Stimulated activated CD4-positive, alpha-beta T cell treated with anti-CD3 and anti-CD28 coated beads, Interleukin-1b, Interleukin-23, amount 100 ng/mL, for 24 hours (primary cell): Measurements from ENCODE around the gene CLEC4M.

ENCODE experiments used
- DNase-seq, 4 experiments: peaks; one replicate each; pipeline ENCODE4 v3.0.0-alpha.2; 2020; ENCODE audit warnings: low read depth in 4 of 4, low spot score in 1 of 4

CLEC4M gene, protein sequence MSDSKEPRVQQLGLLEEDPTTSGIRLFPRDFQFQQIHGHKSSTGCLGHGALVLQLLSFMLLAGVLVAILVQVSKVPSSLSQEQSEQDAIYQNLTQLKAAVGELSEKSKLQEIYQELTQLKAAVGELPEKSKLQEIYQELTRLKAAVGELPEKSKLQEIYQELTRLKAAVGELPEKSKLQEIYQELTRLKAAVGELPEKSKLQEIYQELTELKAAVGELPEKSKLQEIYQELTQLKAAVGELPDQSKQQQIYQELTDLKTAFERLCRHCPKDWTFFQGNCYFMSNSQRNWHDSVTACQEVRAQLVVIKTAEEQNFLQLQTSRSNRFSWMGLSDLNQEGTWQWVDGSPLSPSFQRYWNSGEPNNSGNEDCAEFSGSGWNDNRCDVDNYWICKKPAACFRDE

DNA sequence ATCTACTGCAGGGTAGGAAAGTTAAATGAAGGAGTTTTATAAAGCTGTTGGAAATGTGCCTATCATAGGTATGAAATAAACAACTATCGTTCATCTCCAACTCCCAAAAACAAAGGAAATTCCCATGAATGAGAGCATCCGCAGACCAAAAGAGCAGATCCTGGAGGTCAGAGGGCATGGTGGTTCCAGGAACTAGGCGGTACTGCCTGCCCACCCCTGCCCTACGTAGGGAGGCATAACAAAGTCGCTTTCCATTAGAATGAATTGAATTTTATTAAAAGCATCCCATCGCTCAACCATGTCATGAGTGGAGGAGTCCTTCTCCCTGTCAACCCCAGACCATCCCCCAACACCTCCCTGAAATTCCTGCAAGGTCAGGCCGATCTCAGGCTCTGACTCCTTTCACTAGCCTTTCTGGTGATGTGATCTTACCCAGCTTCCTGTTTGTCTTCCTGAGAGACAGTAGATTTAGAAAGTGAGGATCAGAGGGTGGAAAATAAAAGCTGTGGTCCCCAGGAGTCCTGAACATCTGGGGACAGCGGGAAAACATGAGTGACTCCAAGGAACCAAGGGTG, at the start of gene CLEC4M:
TSS of gene CLEC4M (plus strand) at position 525 of the 575 bp plus-strand sequence. CDS start at position 549, 24 bp downstream.
- DNase-seq: no peak

DNA sequence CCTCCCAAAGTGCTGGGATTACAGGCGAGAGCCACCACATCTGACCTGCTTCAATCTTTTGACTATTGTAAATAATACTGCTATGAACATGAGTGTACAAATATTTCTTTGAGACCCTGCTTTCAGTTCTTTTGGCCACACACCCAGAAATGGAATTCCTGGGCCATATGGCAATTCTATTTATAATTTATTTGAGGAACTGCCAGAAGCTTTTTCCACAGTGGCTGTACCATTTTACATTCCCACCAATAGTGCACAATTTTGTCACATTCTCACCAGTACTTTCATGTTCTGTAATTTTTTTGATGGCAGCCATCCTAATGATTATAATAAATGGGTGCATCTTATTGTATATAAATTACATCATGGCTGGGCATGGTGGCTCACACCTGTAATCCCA, 47.4 kb upstream of the CLEC4M start:
- DNase-seq: no peak

- DNase-seq: no peak
Observed at GRCh38 chr19:7716762-7717161, 46.3 kb upstream of the CLEC4M start.

GRCh38 chr19:7718668-7719067, 44.4 kb upstream of the CLEC4M start:
- no peak for DNase-seq

DNA sequence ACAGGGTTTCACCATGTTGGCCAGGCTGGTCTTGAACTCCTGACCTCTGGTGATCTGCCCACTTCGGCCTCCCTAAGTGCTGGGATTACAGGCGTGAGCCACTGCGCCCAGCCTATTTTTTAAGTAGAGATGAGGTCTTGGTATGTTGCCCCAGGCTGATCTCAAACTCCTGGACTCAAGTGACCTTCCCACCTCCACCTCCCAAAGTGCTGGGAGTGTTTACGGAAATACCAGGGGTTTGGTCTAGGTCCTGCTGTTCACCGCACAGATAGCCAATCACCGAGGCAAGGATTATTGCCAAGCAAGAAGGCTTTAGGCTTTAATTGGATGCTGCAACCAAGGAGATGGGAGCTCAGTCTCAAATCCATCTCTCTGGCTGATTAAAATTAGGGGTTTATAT, 42.7 kb upstream of the CLEC4M start:
- no peak for DNase-seq

DNA sequence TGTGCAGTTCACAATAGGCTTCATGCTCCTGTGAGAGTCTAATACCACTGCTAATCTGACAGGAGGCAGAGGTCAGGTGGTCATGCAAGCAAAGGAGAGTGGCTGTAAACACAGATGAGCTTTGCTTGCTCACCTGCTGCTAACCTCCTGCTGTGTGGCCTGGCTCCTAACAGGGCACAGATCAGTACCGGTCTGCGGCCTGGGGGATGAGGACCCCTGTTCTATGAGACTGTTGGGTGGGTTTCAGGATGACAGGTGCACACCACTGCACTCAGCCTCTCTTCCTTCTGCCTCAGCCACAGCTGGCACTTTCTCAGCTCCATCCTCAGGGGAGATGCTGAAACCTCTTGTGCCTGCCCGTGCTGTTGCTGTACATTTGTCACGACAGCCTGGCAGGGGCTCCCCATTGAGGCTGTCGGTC, 40.8 kb upstream of the CLEC4M start:
- no peak for DNase-seq

DNA sequence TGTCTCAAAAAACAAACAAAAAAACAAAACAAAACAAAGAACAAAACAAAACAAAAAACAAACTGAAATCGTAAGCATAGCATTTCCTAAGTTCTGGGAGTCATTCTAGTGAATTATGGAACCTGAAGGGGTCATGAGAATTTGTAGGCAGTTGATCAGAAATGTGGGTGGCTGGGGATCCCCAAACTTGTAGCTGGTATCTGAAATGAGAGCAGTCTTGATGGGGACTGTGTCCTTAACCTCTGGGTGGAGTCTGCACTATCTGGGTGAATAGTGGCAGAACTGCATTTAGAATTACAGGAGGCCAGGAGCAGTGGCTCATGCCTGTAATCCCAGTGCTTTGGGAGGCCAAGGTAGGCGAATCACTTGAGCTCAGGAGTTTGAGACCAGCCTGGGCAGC, 37.3 kb upstream of the CLEC4M start:
- DNase-seq: no peak

DNA sequence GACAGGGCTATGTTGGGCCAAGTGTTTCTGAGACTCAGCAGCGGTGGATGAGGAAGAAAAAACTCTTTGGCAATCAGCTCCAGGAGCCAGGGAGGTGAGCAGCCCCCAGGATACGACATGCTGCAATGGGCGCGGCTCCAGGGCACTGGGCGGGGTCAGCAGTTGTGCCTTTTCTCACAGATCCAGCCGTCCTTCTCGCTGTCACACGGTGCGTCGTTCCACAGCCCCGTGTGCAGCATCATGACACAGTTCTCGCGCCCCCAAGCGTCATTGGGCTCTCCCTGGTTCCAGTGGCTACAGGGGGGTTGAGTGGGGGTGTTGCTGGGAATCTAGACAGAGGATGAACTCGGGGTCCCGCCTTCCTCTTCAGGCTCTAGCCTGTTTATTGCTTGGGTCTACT, 33.8 kb upstream of the CLEC4M start:
- no peak for DNase-seq

DNA sequence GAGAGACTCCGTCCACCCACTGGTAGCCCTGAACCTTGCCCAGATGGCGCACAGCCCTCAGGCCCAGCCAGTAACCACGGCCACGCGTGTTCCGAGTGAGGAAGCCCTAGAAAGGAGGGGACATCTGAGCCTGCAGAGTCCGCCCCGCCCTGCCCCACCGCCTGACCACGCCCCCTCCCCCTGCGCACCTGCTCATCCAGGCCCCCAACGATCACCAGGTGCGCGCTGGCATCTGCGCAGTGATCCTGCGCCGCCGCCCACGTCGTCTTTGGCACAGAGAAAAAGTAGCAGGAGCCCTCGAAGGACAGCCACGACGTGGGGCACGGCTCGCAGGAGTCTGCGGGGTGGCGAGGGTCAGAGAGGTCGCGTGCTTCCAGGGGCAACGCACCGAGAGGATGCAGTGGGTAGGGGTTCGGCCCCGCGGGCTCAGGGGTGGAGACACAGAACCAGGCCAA, 33.2 kb upstream of the CLEC4M start:
- DNase-seq: no peak

DNA sequence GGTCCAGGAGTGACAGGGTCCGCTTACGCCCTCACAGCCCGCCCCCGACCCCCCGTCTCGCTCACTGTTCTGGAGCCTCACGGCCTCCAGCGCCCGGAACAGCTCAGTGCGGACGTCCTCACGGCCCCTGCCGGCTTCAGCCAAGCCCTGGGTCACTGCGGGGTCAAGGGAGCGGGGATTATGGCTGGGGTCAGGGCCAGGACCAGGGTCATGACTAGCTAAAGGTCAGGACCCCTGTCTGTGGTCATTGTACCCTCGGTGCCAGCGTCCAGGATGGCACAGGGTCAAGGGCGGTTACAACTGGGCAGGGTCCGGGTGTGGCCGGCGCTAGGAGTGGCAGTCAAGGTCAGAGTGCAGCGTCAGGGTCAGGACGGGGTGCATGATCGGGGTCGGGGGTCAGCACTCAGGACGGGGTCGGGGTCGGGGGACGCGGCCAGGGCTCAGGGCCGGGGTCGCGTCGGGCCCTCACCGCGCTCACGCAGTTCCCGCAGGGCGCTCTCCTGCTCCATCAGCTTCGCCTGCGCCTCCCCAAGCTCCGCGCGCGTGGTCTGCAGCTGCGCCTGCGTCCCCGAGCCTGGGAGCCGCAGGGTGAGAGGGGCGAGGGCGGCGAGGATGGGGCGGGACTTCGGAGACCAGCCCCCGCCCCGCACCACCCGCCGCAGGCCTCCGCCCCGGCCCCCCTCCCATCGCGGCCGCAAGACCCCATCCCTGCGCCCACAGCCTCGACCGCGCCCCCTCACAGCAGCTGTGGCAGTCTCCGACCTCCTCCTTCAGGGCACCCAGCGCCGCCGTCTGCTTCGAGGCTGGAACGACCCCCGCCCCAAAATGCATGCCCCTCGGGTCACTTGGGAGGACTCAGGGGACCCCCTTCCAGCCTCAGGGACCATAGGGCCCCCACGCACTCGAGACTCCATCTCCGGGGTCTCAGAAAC, 32.5 kb upstream of the CLEC4M start:
- DNase-seq: no peak

GRCh38 chr19:7731218-7731595, 31.8 kb upstream of the CLEC4M start:
- no peak for DNase-seq

- no peak for DNase-seq
Observed at GRCh38 chr19:7731615-7732014, 31.4 kb upstream of the CLEC4M start.

GRCh38 chr19:7732045-7732444, 31.0 kb upstream of the CLEC4M start, which contains the start of gene CLEC4G:
Gene CLEC4G (minus strand): TSS chr19:7732110. CDS start chr19:7732102, 8 bp downstream.
- no peak for DNase-seq

GRCh38 chr19:7733376-7733775, 29.7 kb upstream of the CLEC4M start:
- no peak for DNase-seq

GRCh38 chr19:7734220-7735203, 28.5 kb upstream of the CLEC4M start:
- DNase-seq: no peak

- DNase-seq: no peak
Observed at GRCh38 chr19:7736148-7736547, 26.9 kb upstream of the CLEC4M start.

- DNase-seq: no peak
Observed at GRCh38 chr19:7737215-7737614, 25.8 kb upstream of the CLEC4M start.

DNA sequence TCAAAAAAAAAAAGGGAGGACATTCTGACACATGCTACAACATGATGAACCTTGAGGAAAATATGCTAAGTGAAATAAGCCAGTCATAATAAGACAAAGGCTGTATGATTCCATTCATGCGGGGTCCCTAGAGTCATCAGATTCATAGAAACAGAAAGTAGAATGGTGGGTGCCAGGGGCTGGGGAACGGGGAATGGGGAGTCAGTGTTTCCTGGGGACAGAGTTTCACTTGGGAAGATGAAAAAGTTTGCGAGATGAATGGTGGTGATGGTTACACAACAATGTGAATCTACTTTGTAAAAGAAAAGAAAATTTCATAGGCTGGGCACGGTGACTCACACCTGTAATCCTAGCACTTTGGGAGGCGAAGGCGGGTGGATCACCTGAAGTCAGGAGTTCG, 25.0 kb upstream of the CLEC4M start:
- peak in 2 of 4 experiments; percentile 25 to 49 for DNase-seq

DNA sequence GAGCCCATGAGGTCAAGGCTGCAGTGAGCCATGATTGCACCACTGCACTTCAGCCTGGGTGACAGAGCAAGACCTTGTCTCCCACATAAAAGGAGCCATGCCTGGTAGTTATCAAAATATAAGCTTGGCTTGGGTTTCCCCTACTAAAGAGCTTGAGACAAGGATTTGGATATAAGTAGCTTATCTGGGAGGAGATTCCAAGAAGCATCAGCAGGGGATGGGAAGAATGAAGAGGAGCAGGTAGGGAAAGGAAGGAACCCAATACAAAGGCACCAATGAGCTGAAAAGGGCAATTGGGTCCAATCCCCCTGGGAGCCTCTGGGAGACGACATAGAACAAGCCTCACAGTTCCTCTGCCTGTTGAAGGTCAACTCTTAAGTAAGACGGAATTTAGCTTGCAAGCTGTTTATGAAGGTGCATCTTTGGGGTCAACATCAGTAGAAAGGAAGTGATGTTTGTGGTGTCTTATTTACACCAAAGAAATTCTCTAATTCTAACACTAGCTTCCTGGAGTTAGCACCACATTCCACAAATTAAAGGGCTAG, 23.8 kb upstream of the CLEC4M start:
- no peak for DNase-seq
